A673 (cell line): ENCODE results near the gene PTHLH.

Source experiments
- EZH2 ChIP-seq: fragments of 200-600 bp; sonication (generic); IDR thresholded peaks from 2 replicates; pipeline ENCODE4 v1.6.1; 2017; ENCODE audit warnings: borderline replicate concordance, low read depth, mild to moderate bottlenecking, mixed read lengths, antibody characterized with exemption, low read length; ENCODE audit not compliant: poor library complexity, severe bottlenecking
- TF ChIP-seq, protein P1 (sequence below): fragments of 300-800, 200-600 bp; sonication (generic); conservative IDR thresholded peaks from 2 replicates; pipeline ENCODE4 v1.5.1; 2017; ENCODE audit warnings: low read depth, mild to moderate bottlenecking, antibody characterized with exemption, low read length, moderate library complexity, mixed read lengths

DNA sequence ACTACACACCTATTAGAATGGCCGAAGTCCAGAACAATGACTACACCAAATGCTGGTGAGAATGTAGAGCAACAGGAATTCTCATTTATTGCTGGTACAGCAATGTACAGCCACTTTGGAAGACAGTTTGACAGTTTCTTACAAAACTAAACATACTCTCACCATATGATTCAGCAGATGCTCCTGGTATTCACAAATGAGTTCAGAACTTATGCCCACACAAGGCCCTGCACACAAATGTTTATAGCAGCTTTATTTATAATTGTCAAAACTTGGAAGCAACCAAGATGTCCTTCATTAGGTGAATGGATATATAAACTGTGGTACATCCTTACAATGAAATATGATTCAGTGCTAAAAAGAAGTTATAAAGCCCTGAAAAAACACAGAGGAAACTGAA is 38.3 kb downstream of the PTHLH start:
- TF ChIP-seq EZH2, result no peak
- TF ChIP-seq, protein P1, sequence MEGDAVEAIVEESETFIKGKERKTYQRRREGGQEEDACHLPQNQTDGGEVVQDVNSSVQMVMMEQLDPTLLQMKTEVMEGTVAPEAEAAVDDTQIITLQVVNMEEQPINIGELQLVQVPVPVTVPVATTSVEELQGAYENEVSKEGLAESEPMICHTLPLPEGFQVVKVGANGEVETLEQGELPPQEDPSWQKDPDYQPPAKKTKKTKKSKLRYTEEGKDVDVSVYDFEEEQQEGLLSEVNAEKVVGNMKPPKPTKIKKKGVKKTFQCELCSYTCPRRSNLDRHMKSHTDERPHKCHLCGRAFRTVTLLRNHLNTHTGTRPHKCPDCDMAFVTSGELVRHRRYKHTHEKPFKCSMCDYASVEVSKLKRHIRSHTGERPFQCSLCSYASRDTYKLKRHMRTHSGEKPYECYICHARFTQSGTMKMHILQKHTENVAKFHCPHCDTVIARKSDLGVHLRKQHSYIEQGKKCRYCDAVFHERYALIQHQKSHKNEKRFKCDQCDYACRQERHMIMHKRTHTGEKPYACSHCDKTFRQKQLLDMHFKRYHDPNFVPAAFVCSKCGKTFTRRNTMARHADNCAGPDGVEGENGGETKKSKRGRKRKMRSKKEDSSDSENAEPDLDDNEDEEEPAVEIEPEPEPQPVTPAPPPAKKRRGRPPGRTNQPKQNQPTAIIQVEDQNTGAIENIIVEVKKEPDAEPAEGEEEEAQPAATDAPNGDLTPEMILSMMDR, result no peak
